H9 (cell line): ENCODE measurements around the gene PPP1R15A. TPM values are rescaled to one million over a fixed set of nuclear protein-coding genes. Genes with fewer than 3 reads are reported as not detected.
"Not testable (repeated sequence)": the region's sequence is repeated elsewhere in the genome, so short reads cannot be mapped to it uniquely, and the experiment has no call there.

ENCODE experiments used
- DNase-seq: peaks from one replicate; pipeline ENCODE4 v3.0.0-alpha.2; 2017
- H2AFZ ChIP-seq: one replicate; pipeline ENCODE4 v1.6.1; 2013; ENCODE audit warnings: mild to moderate bottlenecking, low read length, control low read depth, moderate library complexity
- H2AK5ac ChIP-seq: 2 replicates; pipeline ENCODE4 v1.6.1; 2013; ENCODE audit warnings: low read length, control low read depth, mixed read lengths; ENCODE audit not compliant: insufficient read length
- H2BK120ac ChIP-seq: one replicate; pipeline ENCODE4 v1.6.1; 2013; ENCODE audit warnings: low read depth, mild to moderate bottlenecking, low read length, control low read depth, inconsistent platforms; ENCODE audit not compliant: poor library complexity, severe bottlenecking
- H2BK12ac ChIP-seq: 2 replicates; pipeline ENCODE4 v1.6.1; 2013; ENCODE audit warnings: low read length, control low read depth, mixed read lengths, low read depth; ENCODE audit not compliant: insufficient read length
- H2BK15ac ChIP-seq: 2 replicates; pipeline ENCODE4 v1.6.1; 2013; ENCODE audit warnings: low read depth, low read length, control low read depth
- H2BK20ac ChIP-seq: one replicate; pipeline ENCODE4 v1.6.1; 2013; ENCODE audit warnings: low read depth, mild to moderate bottlenecking, low read length, control low read depth, inconsistent platforms; ENCODE audit not compliant: poor library complexity, severe bottlenecking
- H2BK5ac ChIP-seq: 2 replicates; pipeline ENCODE4 v1.6.1; 2013; ENCODE audit warnings: low read length, control low read depth, mixed read lengths; ENCODE audit not compliant: insufficient read length
- H3K14ac ChIP-seq: 2 replicates; pipeline ENCODE4 v1.6.1; 2013; ENCODE audit warnings: low read length, control low read depth; ENCODE audit not compliant: insufficient read depth
- H3K18ac ChIP-seq: 2 replicates; pipeline ENCODE4 v1.6.1; 2013; ENCODE audit warnings: low read depth, mild to moderate bottlenecking, mixed read lengths, low read length, control low read depth; ENCODE audit not compliant: insufficient read length
- H3K23ac ChIP-seq: 2 replicates; pipeline ENCODE4 v1.6.1; 2013; ENCODE audit warnings: low read length, control low read depth, mixed read lengths, low read depth; ENCODE audit not compliant: insufficient read length
- H3K23me2 ChIP-seq: 2 replicates; pipeline ENCODE4 v1.6.1; 2013; ENCODE audit warnings: low read depth, mild to moderate bottlenecking, mixed read lengths, low read length, control low read depth; ENCODE audit not compliant: insufficient read length, poor library complexity, severe bottlenecking
- H3K27ac ChIP-seq: 2 replicates; pipeline ENCODE4 v1.5.1; 2013; ENCODE audit warnings: low read length, control low read depth, mixed read lengths, low read depth; ENCODE audit not compliant: insufficient read length
- H3K27me3 ChIP-seq: 2 replicates; pipeline ENCODE4 v1.6.1; 2013; ENCODE audit warnings: low read length, control low read depth, inconsistent platforms; ENCODE audit not compliant: insufficient read depth
- H3K4ac ChIP-seq: 2 replicates; pipeline ENCODE4 v1.6.1; 2013; ENCODE audit warnings: low read depth, mild to moderate bottlenecking, control low read depth, inconsistent platforms, low read length, moderate library complexity
- H3K4me1 ChIP-seq: 2 replicates; pipeline ENCODE4 v1.6.1; 2013; ENCODE audit warnings: low read length, control low read depth, inconsistent platforms; ENCODE audit not compliant: insufficient read depth
- H3K4me2 ChIP-seq: 2 replicates; pipeline ENCODE4 v1.6.1; 2013; ENCODE audit warnings: low read length, control low read depth, mixed read lengths; ENCODE audit not compliant: insufficient read length, insufficient read depth
- H3K56ac ChIP-seq: 2 replicates; pipeline ENCODE4 v1.6.1; 2013; ENCODE audit warnings: low read depth, mild to moderate bottlenecking, mixed read lengths, low read length, control low read depth; ENCODE audit not compliant: insufficient read length
- H3K79me1 ChIP-seq: 2 replicates; pipeline ENCODE4 v1.6.1; 2013; ENCODE audit warnings: low read depth, mild to moderate bottlenecking, moderate library complexity, low read length, control low read depth, inconsistent platforms; ENCODE audit not compliant: insufficient read depth, poor library complexity, severe bottlenecking
- H3K79me2 ChIP-seq: 2 replicates; pipeline ENCODE4 v1.6.1; 2013; ENCODE audit warnings: low read length, control low read depth, inconsistent platforms; ENCODE audit not compliant: insufficient read depth
- H3K9ac ChIP-seq: 2 replicates; pipeline ENCODE4 v1.6.1; 2013; ENCODE audit warnings: low read length, control low read depth, mixed read lengths; ENCODE audit not compliant: insufficient read length; ENCODE audit errors: extremely low read depth
- H3K9me3 ChIP-seq: one replicate; pipeline ENCODE4 v1.6.1; 2013; ENCODE audit warnings: low read depth, low read length, inconsistent platforms; ENCODE audit not compliant: control insufficient read depth
- H3T11ph ChIP-seq: one replicate; pipeline ENCODE4 v1.6.1; 2013; ENCODE audit warnings: mild to moderate bottlenecking, low read length, control low read depth, inconsistent platforms
- H4K20me1 ChIP-seq: one replicate; pipeline ENCODE4 v1.6.1; 2013; ENCODE audit not compliant: control insufficient read depth, insufficient read length, insufficient read depth
- H4K5ac ChIP-seq: 2 replicates; pipeline ENCODE4 v1.6.1; 2013; ENCODE audit warnings: low read depth, mild to moderate bottlenecking, mixed read lengths, low read length, control low read depth; ENCODE audit not compliant: insufficient read length
- H4K8ac ChIP-seq: replicated peaks from 2 replicates; pipeline ENCODE4 v1.6.1; 2013; ENCODE audit warnings: low read length, control low read depth, mixed read lengths, low read depth; ENCODE audit not compliant: insufficient read length
- H4K91ac ChIP-seq: 2 replicates; pipeline ENCODE4 v1.6.1; 2013; ENCODE audit warnings: low read depth, mild to moderate bottlenecking, moderate library complexity, mixed read lengths, low read length, control low read depth; ENCODE audit not compliant: insufficient read length
- H3K27ac Mint-ChIP-seq, 3 experiments: 2 replicates in 2 of 3; 3 replicates in 1 of 3; pipeline ENCODE4 v1.8.0; 2020 to 2021; ENCODE audit warnings: mixed read lengths in 3 of 3, mild to moderate bottlenecking in 1 of 3, moderate library complexity in 1 of 3
- H3K27me3 Mint-ChIP-seq: 2 replicates; pipeline ENCODE4 v1.8.0; 2021; ENCODE audit warnings: low read depth, mild to moderate bottlenecking, moderate library complexity, mixed read lengths
- H3K36me3 Mint-ChIP-seq, 3 experiments: 2 replicates in 2 of 3; 3 replicates in 1 of 3; pipeline ENCODE4 v1.8.0; 2020 to 2021; ENCODE audit warnings: low read depth in 3 of 3, mixed read lengths in 3 of 3; ENCODE audit not compliant: insufficient read depth in 1 of 3
- H3K4me1 Mint-ChIP-seq, 2 experiments: 2 replicates each; pipeline ENCODE4 v1.8.0; 2020; ENCODE audit warnings: mixed read lengths in 2 of 2
- H3K4me3 Mint-ChIP-seq, 2 experiments: 2 replicates in 1 of 2; 3 replicates in 1 of 2; pipeline ENCODE4 v1.8.0; 2020 to 2021; ENCODE audit warnings: mild to moderate bottlenecking in 2 of 2, mixed read lengths in 2 of 2, moderate library complexity in 1 of 2
- H3K9me3 Mint-ChIP-seq, 2 experiments: 2 replicates in 1 of 2; 3 replicates in 1 of 2; pipeline ENCODE4 v1.8.0; 2020; ENCODE audit warnings: mild to moderate bottlenecking in 2 of 2, mixed read lengths in 2 of 2, moderate library complexity in 1 of 2
- WGBS: extraction: QIAGEN DNeasy Blood & Tissue Kit; methylation state at CpG from one replicate; pipeline ENCODE4 v1.1.7; 2013; ENCODE audit warnings: missing lambda C conversion rate, low lambda C conversion rate, mixed read lengths; ENCODE audit not compliant: insufficient read length; ENCODE audit errors: extremely low coverage; 5-methylcytosine and 5-hydroxymethylcytosine counted together
- total RNA-seq: library from RNA; stranded (reverse); gene quantifications from 2 replicates; pipeline ENCODE4 v1.2.1, GENCODE V29; 2021
- TF ChIP-seq, protein P1 (sequence below): fragments of 200-600 bp; sonication (generic); conservative IDR thresholded peaks from 3 replicates; pipeline ENCODE4 v1.8.0; 2021; ENCODE audit warnings: antibody characterized with exemption, mild to moderate bottlenecking

Gene PPP1R15A
- total RNA-seq, 1 experiment from 2014 or later = 17.2 TPM

DNA sequence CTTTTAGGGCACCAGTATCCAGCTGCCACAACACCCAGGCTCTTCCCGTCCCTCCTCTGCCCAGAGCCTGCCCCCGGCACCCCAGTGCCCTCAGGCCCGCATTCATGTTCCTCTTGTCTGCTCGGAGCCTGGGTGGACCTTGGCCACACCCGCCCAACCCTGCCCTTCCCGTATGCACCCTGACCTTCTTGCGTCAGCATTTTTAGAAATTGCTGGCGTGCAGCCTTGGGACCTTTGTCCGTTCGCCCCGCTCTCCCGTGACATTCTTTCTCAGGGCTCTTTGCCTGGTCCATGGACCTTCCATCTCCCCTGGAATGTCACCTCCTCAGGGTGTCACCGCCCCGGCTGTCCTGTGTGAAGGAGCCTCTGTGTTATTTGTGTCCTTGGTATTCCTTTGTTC is 35.5 kb downstream of the PPP1R15A start:
- no peak overlapping the region for H2BK15ac ChIP-seq
- no peaks in the 10 kb centered on the region for H3K9me3 Mint-ChIP-seq
- no peak overlapping the region for H3K9ac ChIP-seq
- H3T11ph ChIP-seq = no peak overlapping the region
- H4K91ac ChIP-seq = no peak overlapping the region
- H3K27ac Mint-ChIP-seq = peak overlapping the region; percentile 28 to 74 (median 45); a peak in 2 of 7 replicates
- no peaks in the 10 kb centered on the region for H3K4me1 ChIP-seq
- H3K4me1 Mint-ChIP-seq = peaks cover 5 to 8% of the 10 kb centered on the region in 2 experiments; a peak in 3 of 4 replicates
- no peak overlapping the region for H3K23ac ChIP-seq
- H3K36me3 Mint-ChIP-seq = peaks cover 42 to 82% (median 71%) of the 10 kb centered on the region in 3 experiments; a peak in 6 of 7 replicates
- H2BK20ac ChIP-seq = no peak overlapping the region
- no peak overlapping the region for H3K4me3 Mint-ChIP-seq
- no peak for DNase-seq
- H4K8ac ChIP-seq = no peak overlapping the region
- H3K9me3 ChIP-seq = no peaks in the 10 kb centered on the region
- no peaks in the 10 kb centered on the region for H3K79me1 ChIP-seq
- H3K4me2 ChIP-seq = no peak overlapping the region
- H3K4ac ChIP-seq = no peak overlapping the region
- H4K5ac ChIP-seq = no peak overlapping the region
- TF ChIP-seq, protein P1, sequence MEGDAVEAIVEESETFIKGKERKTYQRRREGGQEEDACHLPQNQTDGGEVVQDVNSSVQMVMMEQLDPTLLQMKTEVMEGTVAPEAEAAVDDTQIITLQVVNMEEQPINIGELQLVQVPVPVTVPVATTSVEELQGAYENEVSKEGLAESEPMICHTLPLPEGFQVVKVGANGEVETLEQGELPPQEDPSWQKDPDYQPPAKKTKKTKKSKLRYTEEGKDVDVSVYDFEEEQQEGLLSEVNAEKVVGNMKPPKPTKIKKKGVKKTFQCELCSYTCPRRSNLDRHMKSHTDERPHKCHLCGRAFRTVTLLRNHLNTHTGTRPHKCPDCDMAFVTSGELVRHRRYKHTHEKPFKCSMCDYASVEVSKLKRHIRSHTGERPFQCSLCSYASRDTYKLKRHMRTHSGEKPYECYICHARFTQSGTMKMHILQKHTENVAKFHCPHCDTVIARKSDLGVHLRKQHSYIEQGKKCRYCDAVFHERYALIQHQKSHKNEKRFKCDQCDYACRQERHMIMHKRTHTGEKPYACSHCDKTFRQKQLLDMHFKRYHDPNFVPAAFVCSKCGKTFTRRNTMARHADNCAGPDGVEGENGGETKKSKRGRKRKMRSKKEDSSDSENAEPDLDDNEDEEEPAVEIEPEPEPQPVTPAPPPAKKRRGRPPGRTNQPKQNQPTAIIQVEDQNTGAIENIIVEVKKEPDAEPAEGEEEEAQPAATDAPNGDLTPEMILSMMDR = no peak
- H3K79me2 ChIP-seq = no peaks in the 10 kb centered on the region
- H3K56ac ChIP-seq = no peak overlapping the region
- no peak overlapping the region for H2BK120ac ChIP-seq
- no peaks in the 10 kb centered on the region for H3K27me3 Mint-ChIP-seq
- H2BK12ac ChIP-seq = no peak overlapping the region
- no peak overlapping the region for H2AK5ac ChIP-seq
- no CpG with 5 or more reads among the region's 14 CpGs for WGBS
- no peaks in the 10 kb centered on the region for H3K27me3 ChIP-seq
- no peaks in the 10 kb centered on the region for H4K20me1 ChIP-seq
- no peak overlapping the region for H2AFZ ChIP-seq
- H2BK5ac ChIP-seq = no peak overlapping the region
- H3K14ac ChIP-seq = no peak overlapping the region
- no peaks in the 10 kb centered on the region for H3K23me2 ChIP-seq
- no peak overlapping the region for H3K18ac ChIP-seq
- H3K27ac ChIP-seq = no peak overlapping the region

DNA sequence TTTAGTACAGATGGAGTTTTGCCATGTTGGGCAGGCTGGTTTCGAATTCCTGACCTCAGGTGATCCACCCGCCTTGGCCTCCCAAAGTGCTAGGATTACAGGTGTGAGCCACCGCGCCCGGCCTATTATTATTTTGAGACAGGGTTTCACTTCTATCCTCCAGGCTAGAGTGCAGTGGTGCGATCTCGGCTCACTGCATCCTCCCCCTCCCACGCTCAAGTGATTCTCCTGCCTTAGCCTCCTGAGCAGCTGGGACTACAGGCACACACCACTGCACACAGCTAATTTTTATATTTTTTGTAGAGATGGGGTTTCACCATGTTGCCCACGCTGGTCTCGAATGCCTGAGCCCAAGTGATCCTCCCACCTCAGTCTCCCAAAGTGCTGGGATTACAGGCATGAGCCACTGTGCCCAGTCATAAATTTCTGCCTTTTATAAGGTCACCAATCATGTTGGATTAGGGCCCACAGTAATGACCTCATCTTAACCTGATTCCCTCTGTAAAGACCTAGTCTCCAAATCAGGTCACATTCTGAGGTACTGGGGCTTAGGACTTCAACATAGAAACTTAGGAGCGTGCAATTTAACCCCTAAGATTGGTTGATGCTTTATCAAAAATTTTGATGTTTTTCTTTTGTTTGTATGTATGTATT is 37.3 kb downstream of the PPP1R15A start:
- not testable (repeated sequence) for H4K20me1 ChIP-seq, H3K9me3 ChIP-seq, H3K14ac ChIP-seq, H3K4ac ChIP-seq, H3K79me1 ChIP-seq, H3K27me3 ChIP-seq, H2BK5ac ChIP-seq, H3K18ac ChIP-seq, H3K27ac Mint-ChIP-seq, H2BK120ac ChIP-seq, H3K4me2 ChIP-seq, H2BK15ac ChIP-seq, H2AK5ac ChIP-seq, H2BK12ac ChIP-seq, H4K5ac ChIP-seq, H3K4me1 ChIP-seq, H3K4me1 Mint-ChIP-seq, H4K8ac ChIP-seq, H3K9me3 Mint-ChIP-seq, H2AFZ ChIP-seq, H4K91ac ChIP-seq, H3K79me2 ChIP-seq, H2BK20ac ChIP-seq, H3K23me2 ChIP-seq, H3K4me3 Mint-ChIP-seq, H3K27me3 Mint-ChIP-seq, H3T11ph ChIP-seq, H3K9ac ChIP-seq, H3K56ac ChIP-seq, H3K27ac ChIP-seq, H3K23ac ChIP-seq, DNase-seq
- peaks cover 55 to 86% (median 80%) of the 10 kb centered on the region in 3 experiments for H3K36me3 Mint-ChIP-seq
- WGBS = no CpG with 5 or more reads among the region's 11 CpGs
